H1 (cell line): Measurements from ENCODE around the gene CACNB4. TPM values are rescaled to one million over a fixed set of nuclear protein-coding genes. Genes with fewer than 3 reads are reported as not detected.

Experiments used
- CREB1 ChIP-seq: IDR thresholded peaks from 2 replicates; pipeline ENCODE4 v1.6.1; 2012; ENCODE audit warnings: inconsistent platforms
- HDAC2 ChIP-seq, 2 experiments: fragments of 300-600 bp in 1 of 2; sonication (generic) in 1 of 2; IDR thresholded peaks; 2 replicates each; pipeline ENCODE4 v1.6.1; 2011 to 2012; ENCODE audit warnings: low read depth in 2 of 2, low read length in 2 of 2, mild to moderate bottlenecking in 2 of 2, moderate library complexity in 2 of 2, borderline replicate concordance in 1 of 2, inconsistent platforms in 1 of 2
- KDM1A ChIP-seq: fragments of 200-600, 300-600 bp; sonication (generic); IDR thresholded peaks from 2 replicates; pipeline ENCODE4 v1.7.1; 2016; ENCODE audit warnings: mild to moderate bottlenecking, low read length, borderline replicate concordance
- PHF8 ChIP-seq: fragments of 200-600 bp; sonication (generic); conservative IDR thresholded peaks from 2 replicates; pipeline ENCODE4 v1.7.1; 2012; ENCODE audit warnings: low read depth, mild to moderate bottlenecking, inconsistent platforms, low read length, moderate library complexity
- RXRA ChIP-seq: IDR thresholded peaks from 2 replicates; pipeline ENCODE4 v1.6.1; 2011; ENCODE audit warnings: low read depth, mild to moderate bottlenecking, low read length, moderate library complexity; ENCODE audit not compliant: insufficient read depth
- TAF7 ChIP-seq: optimal IDR thresholded peaks from 2 replicates; pipeline ENCODE3; 2011; ENCODE audit warnings: low read depth, mild to moderate bottlenecking, inconsistent platforms, low read length, moderate library complexity, borderline replicate concordance
- ZNF274 ChIP-seq: IDR thresholded peaks from 2 replicates; pipeline ENCODE4 v1.7.0; 2012; ENCODE audit warnings: low read length, borderline replicate concordance; ENCODE audit errors: extremely low read depth
- polyA plus RNA-seq, 7 experiments: library from polyadenylated mRNA; depleted of rRNA in 3 of 7; stranded (reverse) in 5 of 7; unstranded in 2 of 7; fragments of >200 nt in 5 of 7; fragments of 200-250 nt in 2 of 7; gene quantifications; 1 replicate in 5 of 7; 2 replicates in 1 of 7; 4 replicates in 1 of 7; pipeline versions ENCODE4 v1.2.1 to v1.2.3, GENCODE V29; 2011 to 2013; ENCODE audit warnings: missing spikeins in 2 of 7, mixed read lengths in 2 of 7
- total RNA-seq: library from RNA; stranded (reverse); fragmentation: NEBNext Ultra II Directional; extraction: Animal tissue kit (Norgen Biotek cat#: 25700); gene quantifications from 2 replicates; pipeline ENCODE4 v1.2.1, GENCODE V29; 2021
- TF ChIP-seq, protein P1 (sequence below): IDR thresholded peaks from 2 replicates; pipeline ENCODE4 v1.6.1; 2012; ENCODE audit warnings: inconsistent platforms

Gene CACNB4
- total and polyA plus RNA-seq, 2 of the 8 experiments (the other 6 are each of a cell fraction or from before 2014, with no cell fraction given): 2.0 to 4.0 TPM

DNA sequence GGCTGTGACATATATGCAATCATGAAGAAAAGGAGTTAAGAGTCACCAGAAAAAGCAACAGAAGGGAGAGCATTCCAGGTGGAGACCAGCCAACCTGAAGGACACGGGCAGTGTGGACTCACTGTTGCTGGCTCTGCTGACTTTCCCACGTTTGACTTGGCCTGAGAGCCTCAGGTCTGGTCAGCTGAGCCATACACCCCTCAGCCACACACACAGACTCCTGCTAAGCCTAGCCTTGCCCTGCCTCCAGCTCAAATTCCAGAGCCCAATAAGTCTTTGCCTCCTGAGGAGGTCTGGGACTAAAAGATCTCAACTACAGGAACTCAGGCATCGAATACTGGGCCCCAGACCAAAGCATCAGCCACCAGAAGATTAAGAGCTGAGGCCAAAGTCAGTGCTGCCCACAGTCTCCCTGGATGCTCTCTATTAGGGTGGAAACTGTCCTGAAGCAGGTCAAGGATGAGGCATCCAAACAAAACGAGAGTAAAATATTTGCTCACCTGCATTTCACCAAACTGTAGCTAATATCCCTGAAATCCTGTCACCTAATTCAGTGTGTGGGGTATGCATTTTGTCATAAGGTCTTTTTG lies 23.3 kb downstream of the CACNB4 start (continued):
- TF ChIP-seq, protein P1, sequence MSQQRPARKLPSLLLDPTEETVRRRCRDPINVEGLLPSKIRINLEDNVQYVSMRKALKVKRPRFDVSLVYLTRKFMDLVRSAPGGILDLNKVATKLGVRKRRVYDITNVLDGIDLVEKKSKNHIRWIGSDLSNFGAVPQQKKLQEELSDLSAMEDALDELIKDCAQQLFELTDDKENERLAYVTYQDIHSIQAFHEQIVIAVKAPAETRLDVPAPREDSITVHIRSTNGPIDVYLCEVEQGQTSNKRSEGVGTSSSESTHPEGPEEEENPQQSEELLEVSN: no peak
- TF ChIP-seq RXRA: no peak
- TF ChIP-seq TAF7: no peak
- TF ChIP-seq HDAC2 (IDR thresholded peaks at IDR 0.05; ENCODE audit: borderline replicate concordance in 1 of 2, low read depth in 2 of 2, low read length in 2 of 2): no peak
- no peak for TF ChIP-seq CREB1
- no peak for TF ChIP-seq KDM1A
- TF ChIP-seq ZNF274: no peak
- no peak for TF ChIP-seq PHF8
